SK-N-MC (cell line): ENCODE measurements around the gene CKLF.

ENCODE experiments used
- DNase-seq: peaks from one replicate; pipeline ENCODE4 v3.0.0-alpha.2; 2011; ENCODE audit warnings: low read depth, low spot score
- H3K27ac ChIP-seq: fragments of 200-600 bp; sonication (generic); 2 replicates; pipeline ENCODE4 v1.5.1; 2016; ENCODE audit warnings: mixed run types
- H3K36me3 ChIP-seq: fragments of 200-600 bp; sonication (generic); 2 replicates; pipeline ENCODE4 v1.6.1; 2017; ENCODE audit warnings: antibody characterized with exemption, low read length, mixed read lengths; ENCODE audit not compliant: insufficient read depth
- H3K4me3 ChIP-seq: fragments of 200-600 bp; sonication (generic); 2 replicates; pipeline ENCODE4 v1.5.1; 2016
- H3K9ac ChIP-seq: fragments of 200-600 bp; sonication (generic); 2 replicates; pipeline ENCODE4 v1.8.0; 2017; ENCODE audit warnings: mixed run types, mixed read lengths; ENCODE audit not compliant: insufficient read length
- H3K9me3 ChIP-seq: fragments of 200-600 bp; sonication (generic); 2 replicates; pipeline ENCODE4 v1.6.1; 2017; ENCODE audit warnings: low read depth, mild to moderate bottlenecking, antibody characterized with exemption, low read length, moderate library complexity, mixed read lengths
- EZH2 ChIP-seq: fragments of 200-600 bp; sonication (generic); IDR thresholded peaks from one replicate; pipeline ENCODE4 v1.6.1; 2017; ENCODE audit warnings: antibody characterized with exemption
- FOXP2 ChIP-seq: optimal IDR thresholded peaks from 2 replicates; pipeline ENCODE3; 2011; ENCODE audit warnings: mild to moderate bottlenecking, moderate library complexity; ENCODE audit not compliant: insufficient read depth; ENCODE audit errors: extremely low read length, control extremely low read depth
- POLR2AphosphoS5 ChIP-seq: IDR thresholded peaks from 2 replicates; pipeline ENCODE4 v1.6.1; 2012; ENCODE audit warnings: mild to moderate bottlenecking, low read depth, low read length, borderline replicate concordance

CKLF gene

GRCh38 chr16:66537236-66537635 lies 15.1 kb upstream of the CKLF start:
- Histone ChIP-seq H3K9me3 (no peaks in the 10 kb centered on the region), H3K36me3 (no peaks in the 10 kb centered on the region), H3K9ac (no peak overlapping the region), H3K27ac (no peak overlapping the region), H3K4me3 (no peak overlapping the region)
- TF ChIP-seq FOXP2 (no peak), POLR2AphosphoS5 (no peak), EZH2 (no peak)
- no peak for DNase-seq

GRCh38 chr16:66538910-66539309 lies 13.5 kb upstream of the CKLF start:
- Histone ChIP-seq H3K4me3 (no peak overlapping the region), H3K36me3 (no peaks in the 10 kb centered on the region)

GRCh38 chr16:66539623-66540469 lies 12.5 kb upstream of the CKLF start:
- Histone ChIP-seq H3K27ac (no peak overlapping the region), H3K9ac (no peak overlapping the region), H3K9me3 (no peaks in the 10 kb centered on the region), H3K36me3 (no peaks in the 10 kb centered on the region), H3K4me3 (no peak overlapping the region)
- DNase-seq, result no peak
- TF ChIP-seq POLR2AphosphoS5 (no peak), EZH2 (no peak), FOXP2 (no peak)

More at GRCh38 chr16:66538910-66539309, 13.5 kb upstream of the CKLF start:
- no peak for DNase-seq
- no peak overlapping the region for H3K9ac ChIP-seq
- H3K27ac ChIP-seq, result no peak overlapping the region
- TF ChIP-seq EZH2 (no peak), POLR2AphosphoS5 (no peak), FOXP2 (no peak)
- H3K9me3 ChIP-seq, result no peaks in the 10 kb centered on the region

GRCh38 chr16:66541388-66542355 lies 10.7 kb upstream of the CKLF start:
- Histone ChIP-seq H3K4me3 (no peak overlapping the region), H3K36me3 (no peaks in the 10 kb centered on the region), H3K9ac (no peak overlapping the region), H3K27ac (no peak overlapping the region), H3K9me3 (no peaks in the 10 kb centered on the region)
- DNase-seq, result no peak
- TF ChIP-seq FOXP2 (no peak), POLR2AphosphoS5 (no peak), EZH2 (no peak)

- Histone ChIP-seq H3K4me3 (no peak overlapping the region), H3K27ac (no peak overlapping the region), H3K9ac (no peak overlapping the region), H3K9me3 (no peaks in the 10 kb centered on the region), H3K36me3 (no peaks in the 10 kb centered on the region)
- DNase-seq, result no peak
- no peak for TF ChIP-seq EZH2
- no peak for TF ChIP-seq FOXP2
- TF ChIP-seq POLR2AphosphoS5, result no peak
Measured at GRCh38 chr16:66542396-66542795, 10.0 kb upstream of the CKLF start.

- no peaks in the 10 kb centered on the region for H3K36me3 ChIP-seq
- no peak for DNase-seq
- H3K4me3 ChIP-seq, result no peak overlapping the region
- no peak for TF ChIP-seq FOXP2
- TF ChIP-seq POLR2AphosphoS5, result no peak
- TF ChIP-seq EZH2, result no peak
- H3K9me3 ChIP-seq, result no peaks in the 10 kb centered on the region
- H3K9ac ChIP-seq, result no peak overlapping the region
- no peak overlapping the region for H3K27ac ChIP-seq
Measured at GRCh38 chr16:66543541-66543940, 8.8 kb upstream of the CKLF start.

GRCh38 chr16:66544016-66544757 lies 8.2 kb upstream of the CKLF start:
- H3K27ac ChIP-seq, result no peak overlapping the region
- H3K9ac ChIP-seq, result no peak overlapping the region
- TF ChIP-seq FOXP2, result no peak
- TF ChIP-seq POLR2AphosphoS5, result no peak
- TF ChIP-seq EZH2, result no peak

More at GRCh38 chr16:66544016-66544757, 8.2 kb upstream of the CKLF start:
- no peaks in the 10 kb centered on the region for H3K36me3 ChIP-seq
- H3K9me3 ChIP-seq, result no peaks in the 10 kb centered on the region
- DNase-seq, result no peak
- no peak overlapping the region for H3K4me3 ChIP-seq
